Activated CD8-positive, alpha-beta memory T cell treated with anti-CD3 and anti-CD28 coated beads, Interleukin-2, amount 50 U/mL, for 1 hour (primary cell): ENCODE measurements around the gene HECW1.

Experiments used
- DNase-seq: peaks from one replicate; pipeline ENCODE4 v3.0.0-alpha.2; 2020; ENCODE audit errors: extremely low read depth

The HECW1 gene

DNA sequence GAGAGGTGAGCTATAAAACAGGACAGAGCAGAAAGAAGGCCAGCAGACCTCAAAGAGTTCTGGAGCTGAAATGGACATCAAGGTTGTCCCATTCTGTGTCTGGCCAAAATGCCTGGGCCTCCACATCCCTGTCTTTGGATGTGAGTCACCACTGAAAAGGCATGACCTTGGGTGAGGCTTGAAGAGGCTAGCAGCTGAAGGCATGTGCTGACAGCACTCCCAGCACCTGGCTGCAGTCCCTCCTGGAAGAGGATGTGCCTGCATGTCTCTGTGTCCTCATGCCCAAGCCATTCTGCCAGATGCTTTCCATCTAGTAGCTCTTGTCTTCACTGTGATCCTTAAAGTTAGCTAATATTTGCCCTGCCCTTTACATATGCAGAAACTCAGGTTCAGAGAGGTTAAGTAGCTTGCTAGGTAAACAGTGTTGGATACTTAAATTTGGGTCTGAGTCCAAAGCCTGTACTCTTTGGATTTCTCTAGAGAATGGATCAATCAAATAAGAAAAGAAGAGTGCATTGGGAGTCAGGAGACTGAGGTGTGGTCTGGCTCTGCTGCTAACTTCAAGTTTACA is 35.8 kb downstream of the HECW1 start:
- DNase-seq, result no peak

DNA sequence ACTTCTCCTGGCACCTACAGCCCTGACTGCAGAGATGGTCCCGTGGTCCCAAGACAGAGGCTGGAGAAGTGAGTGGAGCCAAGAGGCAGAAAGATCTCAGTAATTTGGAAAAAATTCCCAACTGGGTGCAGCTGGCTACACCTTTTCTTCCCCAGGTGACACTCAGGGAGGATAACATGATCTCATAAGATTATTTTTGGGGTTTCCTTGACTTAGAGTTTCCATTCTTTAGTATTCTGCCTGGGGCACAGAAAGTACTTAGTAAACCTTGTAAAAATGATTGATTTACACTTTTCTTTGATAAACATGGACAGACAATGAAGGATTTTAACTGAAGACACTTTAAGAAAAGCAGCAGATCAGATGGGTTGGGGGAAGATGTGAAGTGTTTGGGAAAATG is 38.6 kb downstream of the HECW1 start:
- DNase-seq, result no peak

DNA sequence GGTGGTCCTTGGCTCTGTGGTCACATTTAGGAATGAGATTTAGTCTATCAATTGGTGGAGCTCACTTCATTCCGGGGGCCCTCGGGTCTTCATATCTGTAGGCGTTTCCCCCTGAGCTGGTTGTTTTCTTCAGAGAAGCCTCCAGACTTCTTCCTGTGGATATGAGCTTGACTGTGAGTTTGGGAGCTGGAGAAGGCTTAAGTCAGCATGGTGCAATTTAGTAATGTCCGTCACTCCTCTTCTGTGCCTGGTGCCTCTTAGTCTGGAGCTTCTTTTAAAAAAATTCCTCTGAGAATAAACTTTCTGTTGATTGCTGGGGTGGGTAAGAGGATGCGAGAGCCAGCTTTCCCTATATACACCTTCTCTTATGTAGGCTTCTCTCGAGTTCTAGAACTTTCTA is 40.2 kb downstream of the HECW1 start:
- DNase-seq, result no peak

DNA sequence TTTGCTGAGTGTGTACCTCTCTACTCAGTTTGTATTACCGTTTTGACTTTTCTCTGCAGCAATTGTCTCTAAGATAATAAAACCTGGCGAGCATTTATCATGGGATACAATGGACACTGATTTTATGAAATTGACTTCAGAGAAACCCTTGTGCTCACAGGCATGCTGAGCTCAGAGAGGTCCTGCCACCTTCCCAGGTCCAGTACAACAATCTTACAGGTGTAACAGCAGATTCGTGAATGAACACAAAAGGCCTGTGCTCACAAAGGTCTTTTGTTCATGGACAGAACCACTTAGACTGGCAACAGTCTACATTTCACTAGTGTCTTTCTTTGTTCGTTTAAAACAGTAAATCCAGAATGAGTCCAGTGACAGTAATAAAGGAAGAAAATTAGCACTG is 43.2 kb downstream of the HECW1 start:
- no peak for DNase-seq

DNA sequence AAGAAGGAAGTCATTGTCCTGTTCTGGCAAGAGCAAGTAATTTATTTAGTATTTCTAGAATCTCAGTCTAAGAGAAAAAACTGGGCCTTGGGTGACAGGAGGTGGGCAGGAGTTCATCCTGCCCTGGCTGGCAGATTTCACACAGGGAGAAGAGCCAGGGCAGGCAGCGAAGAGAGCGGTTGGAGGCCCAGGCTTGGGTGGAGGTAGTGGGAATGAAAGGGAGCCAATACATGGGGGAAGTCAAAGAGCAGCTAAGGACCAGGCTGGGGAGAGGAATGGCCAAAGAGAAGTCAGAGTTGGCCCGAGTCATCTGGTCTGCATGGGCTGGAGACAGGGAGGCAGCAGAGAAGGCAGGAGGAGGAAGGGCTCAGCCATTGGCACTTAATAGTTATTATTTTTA is 51.4 kb downstream of the HECW1 start:
- no peak for DNase-seq

DNA sequence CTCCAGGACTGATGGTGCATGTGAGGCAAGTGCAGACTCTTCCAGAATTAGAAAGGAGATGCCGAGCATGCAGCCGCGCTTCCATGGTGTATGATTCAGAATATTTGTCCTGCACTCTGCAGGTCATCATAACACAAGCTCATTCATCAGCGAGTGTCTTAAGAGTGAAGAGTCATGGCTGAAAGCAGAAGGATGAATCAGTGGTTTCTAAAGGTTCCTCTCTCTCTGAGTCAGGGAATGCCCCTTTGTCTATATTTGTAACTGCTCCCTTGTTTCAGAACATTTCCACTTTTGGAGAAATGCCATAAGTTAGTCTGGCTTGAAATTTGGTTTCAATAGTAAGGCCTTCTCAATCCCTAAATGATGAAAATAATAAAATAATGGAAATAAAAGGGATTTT is 52.3 kb downstream of the HECW1 start:
- DNase-seq, result no peak

DNA sequence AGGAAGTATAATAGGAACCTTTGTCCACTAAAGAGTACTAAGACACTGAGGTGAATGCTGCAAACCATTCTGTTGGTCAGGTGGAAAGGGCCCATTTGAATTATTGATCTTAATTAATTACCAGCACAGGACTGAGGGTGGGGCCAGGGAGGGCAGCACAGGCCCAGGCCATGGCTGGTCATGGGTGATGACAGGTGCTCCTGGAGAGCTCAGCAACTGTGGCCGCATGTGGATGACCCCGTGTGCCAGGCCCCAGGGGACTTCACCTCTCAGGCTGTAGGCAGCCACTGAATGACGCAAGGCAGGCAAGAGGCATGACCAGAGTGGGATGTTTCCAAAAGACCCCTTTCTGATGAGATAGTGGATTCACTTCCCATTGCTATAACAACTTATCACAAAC is 54.2 kb downstream of the HECW1 start:
- no peak for DNase-seq

DNA sequence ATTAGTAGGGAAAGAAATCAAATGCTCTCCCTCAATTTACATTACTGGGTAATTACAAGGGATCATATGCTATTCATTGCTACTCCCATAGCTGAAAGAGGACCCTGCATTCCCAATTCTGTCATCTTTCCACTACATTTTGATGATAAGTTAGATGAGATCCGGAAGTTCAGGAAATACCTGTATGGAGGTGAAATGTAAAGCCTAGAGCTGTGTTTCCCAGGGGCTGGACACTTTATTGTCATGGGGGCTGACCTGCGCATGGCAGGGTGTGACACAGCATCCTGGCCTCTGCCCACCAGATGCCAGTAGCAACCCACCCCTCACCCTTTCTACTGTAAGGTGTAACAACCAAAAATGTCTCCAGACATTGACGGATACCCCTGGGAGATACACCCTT is 56.6 kb downstream of the HECW1 start:
- no peak for DNase-seq

DNA sequence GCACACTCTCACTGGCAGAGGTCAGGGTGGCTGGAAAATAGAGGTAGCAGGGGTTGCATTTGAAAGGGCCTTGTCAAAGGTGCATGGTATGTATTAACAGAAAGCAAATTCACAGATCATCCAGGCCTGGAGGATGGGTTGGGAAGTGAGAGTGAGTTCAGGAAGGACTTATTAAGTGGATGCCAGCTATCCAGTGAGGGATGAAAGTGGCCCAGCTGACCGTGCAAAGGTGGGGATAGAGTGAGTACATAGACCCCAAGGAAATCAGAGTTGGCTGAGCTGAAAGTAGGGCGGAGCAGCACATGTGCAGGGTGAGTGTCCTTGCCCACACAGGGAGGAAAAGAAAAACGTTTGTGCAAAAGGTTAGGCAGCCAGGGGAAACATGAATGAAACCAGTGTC is 58.1 kb downstream of the HECW1 start:
- no peak for DNase-seq

DNA sequence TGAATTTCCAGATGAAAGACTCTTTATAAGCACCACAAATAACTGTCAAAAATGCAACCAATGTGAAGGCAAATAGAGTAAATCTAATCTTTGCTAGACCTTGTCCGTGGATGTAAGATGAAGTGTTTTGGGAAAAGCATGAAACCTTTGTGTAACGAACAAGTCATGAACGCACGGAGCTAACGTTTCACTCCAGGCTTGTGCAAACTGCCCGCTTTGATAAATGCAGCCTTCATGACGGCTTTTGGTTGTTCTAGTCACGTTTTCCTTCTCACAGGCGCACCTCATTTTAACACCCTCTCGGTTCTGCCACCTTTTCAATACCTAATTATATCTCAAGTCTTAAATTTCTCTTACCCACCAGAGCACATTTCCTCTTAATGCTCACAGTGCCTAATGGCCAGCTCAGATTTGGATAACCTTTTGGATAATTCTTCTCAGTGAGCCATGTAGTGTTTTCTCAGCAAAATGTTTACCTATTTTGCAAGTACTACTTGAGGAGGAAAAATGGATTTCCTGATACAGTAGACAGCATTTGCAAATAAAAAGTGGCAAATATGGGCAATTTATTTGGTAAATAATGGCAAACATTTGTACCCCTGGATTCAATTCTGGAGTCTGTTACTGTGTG is 63.2 kb downstream of the HECW1 start:
- no peak for DNase-seq

DNA sequence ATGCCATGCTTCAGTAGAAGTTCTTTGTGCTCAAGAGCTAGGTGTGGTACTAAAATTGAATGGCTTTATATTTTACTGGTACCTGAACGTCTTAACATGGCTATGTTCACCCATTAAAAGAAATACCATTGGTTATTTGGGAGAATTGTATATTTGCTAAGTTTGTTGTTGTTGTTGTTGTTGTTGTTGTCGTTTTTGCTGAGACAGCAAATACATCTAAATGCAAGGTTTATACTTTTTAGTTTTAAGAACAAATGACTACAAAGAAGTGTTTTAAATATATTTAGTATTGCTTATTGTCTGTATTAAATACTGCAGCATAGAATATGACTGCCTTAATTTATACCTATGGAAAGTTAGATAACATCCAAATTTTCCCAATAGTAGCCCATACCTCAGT is 66.9 kb downstream of the HECW1 start:
- DNase-seq, result no peak

DNA sequence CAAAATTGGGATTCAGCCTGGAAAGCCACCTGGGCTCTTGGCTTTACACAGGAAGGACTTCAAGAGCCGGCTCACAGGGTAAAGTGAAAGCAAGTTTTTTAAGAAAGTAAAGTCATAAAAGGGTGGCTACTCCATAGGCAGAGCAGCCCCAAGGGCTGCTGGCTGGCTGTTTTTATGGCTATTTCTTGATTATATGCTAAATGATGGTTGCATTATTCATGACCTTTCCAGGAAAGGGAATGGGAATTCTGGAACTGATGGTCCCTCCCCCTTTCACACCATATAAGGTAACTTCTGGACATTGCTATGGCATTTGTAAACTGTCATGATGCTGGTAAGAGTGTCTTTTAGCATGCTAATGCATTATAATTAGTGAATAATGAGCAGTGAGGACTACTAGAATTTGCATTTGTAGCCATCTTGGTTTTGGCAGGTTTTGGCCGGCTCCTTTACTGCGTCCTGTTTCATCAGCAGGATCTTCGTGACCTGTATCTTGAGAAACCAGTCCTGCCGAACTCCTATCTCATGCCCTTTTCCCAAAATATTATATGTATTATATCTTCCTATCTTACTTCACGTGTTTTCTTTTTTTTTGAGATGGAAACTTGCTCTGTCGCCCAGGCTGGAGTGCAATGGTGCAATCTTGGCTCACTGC is 80.5 kb downstream of the HECW1 start:
- DNase-seq, result no peak

DNA sequence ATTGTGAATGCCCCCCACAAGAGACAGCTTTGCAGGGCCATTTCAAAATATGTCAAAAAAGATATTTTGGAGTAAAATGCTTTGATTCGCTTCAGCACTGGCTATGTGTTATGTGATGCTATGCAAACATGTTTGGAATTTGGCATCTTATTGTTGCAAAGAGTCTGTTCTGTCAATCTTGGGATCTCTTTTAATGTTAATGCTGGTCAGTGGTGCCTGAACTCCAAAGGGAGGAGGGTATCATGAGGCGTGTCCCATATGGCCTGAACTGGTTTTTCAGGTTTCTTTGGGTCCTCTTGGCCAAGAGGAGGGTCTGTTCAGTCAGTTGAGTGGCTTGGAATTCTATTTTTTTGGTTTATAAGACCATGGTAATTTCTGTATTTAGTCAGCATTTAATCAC is 81.4 kb downstream of the HECW1 start:
- DNase-seq, result no peak

DNA sequence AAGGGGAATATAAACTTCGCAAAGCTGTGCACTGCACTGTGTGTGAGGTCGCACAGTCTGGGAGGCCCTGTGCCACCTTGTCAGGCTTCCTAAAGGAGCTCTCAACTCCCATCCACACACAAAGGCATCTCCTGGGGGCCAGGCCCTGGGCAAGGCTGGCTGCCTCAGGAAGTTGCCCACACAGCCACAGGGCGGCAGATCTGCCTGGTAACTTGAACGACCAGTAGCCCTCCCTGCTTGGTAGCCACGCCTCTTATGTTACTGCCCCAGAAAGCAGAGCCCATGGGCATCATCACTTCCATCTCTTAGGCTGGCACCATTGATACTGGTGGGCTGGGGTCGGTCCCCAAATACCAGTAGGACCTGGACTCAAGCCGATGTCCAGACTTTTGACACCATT is 82.8 kb downstream of the HECW1 start:
- DNase-seq, result no peak

DNA sequence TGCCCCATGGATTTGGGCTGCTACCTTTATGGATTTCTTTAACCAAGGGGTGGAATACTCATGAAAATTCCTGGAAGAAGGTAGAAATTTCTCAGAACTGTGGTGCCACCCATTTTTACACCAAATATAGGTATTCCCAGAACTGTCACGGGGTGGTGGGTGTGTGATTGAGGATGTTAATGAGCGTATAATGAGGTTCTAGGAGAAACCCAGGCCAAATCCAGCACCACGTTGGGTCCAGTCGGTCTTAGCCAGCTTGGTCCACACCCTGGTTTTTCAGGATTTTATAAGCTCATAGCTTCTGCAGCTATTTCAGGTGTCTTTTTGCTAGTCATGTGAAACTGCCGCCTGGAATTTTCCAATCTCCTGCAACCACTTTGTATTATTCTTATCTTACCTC is 83.3 kb downstream of the HECW1 start:
- DNase-seq, result no peak

DNA sequence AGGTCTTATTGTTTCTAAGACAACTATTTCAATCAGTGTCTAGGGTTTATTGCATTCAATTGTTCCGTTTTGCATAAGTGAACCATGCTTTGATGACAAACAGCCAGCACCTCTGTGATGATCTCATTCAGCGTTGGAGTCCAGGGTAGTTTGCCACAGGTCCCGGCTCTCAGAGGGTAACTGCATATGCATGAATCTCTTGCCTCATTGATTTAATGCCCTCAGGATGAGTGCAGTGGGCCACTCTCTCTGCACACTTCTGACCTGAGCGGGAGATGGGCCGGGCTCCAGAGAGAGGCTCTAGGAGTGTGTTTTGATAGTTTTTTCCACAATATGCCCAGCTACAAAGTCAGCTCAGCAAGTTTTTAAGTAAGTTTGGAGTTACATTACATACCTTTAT is 83.9 kb downstream of the HECW1 start:
- DNase-seq, result no peak

DNA sequence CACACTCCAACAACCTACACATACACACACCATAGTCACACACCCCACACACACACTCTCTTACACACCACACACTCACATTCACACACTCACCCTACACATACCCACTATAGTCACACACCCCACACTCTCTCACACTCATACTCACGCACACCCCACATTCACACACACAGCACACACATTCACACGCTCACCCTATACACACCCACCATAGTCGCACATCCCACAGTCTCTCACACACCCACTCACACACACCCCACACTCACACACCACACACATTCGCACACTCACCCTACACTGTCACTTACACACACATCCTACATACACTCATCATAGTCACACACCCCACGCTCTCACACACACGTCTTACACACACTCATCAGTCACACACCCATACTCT is 85.6 kb downstream of the HECW1 start:
- DNase-seq, result no peak

DNA sequence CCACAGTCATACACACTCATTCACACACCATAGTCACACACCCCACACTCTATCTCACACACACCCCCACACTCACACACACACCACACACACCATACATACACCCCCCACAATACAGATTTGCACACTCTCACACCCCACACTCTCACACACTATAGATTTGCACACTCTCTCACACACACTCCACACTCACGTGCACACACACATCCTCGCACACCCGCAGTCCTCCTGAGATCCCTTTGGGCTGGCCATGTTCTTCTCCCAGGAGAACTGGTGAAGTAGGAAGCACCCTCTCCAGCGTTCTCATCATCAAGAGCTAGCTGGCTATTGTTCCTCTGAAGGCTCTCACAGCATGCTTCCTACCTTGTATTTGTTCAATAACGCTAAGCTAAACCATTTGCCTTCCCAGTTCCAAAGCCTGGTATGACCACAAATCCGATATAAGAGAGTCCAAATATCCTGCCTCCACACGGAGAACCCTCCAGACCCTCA is 86.2 kb downstream of the HECW1 start:
- no peak for DNase-seq

DNA sequence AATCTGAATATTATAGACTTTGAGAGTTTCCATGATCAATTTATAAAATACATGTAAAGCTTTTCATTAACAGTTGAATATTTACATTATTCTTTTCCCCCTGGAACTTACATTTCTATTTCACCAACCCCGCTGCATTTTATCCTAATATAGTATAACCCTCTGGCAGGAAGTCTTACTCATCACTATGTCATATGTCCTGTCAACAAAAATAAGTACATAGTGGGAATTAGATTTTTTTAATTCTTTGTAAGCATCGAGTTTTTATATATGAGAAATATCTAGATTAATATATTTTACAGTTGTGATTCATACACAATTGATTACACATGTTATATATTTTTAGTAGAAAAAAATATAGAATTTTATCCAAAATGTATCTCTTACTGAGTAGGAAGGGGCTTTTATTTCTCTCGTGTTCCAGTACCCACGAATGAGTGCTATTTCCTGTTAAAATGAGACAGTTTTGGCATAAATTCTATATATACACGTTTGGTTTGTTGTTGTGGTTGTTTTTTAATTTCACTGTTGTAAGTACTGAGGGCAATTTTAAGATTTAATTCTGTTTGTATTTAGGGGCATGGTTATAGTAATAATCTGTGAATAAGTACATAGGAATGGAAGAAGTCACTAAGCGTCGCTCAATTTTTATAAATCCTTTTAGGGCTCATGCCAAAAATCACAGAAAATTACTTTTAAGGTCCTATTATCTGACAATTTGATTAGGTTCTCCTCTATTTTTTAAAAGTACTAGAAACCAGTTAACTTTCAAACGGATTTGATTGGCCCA is 87.1 kb downstream of the HECW1 start:
- DNase-seq, result no peak

DNA sequence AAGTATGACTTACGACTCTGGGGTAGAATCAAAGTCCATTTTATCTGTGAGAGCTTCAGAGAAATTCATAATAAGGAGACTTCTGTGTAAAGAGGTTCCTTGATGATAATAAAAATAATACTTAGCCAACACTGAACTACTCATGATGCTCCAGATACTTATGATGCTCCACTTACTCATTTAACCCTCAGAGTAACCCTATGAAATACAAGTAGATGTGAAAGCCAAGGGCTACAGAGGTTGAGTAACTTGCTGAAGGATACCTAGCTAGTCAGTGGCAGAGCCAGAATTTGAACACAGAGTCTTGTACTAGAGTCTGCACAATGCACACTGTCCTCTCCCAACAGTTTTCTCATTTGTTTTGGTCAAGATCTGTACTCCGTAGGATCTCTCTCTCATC is 89.5 kb downstream of the HECW1 start:
- DNase-seq, result no peak

DNA sequence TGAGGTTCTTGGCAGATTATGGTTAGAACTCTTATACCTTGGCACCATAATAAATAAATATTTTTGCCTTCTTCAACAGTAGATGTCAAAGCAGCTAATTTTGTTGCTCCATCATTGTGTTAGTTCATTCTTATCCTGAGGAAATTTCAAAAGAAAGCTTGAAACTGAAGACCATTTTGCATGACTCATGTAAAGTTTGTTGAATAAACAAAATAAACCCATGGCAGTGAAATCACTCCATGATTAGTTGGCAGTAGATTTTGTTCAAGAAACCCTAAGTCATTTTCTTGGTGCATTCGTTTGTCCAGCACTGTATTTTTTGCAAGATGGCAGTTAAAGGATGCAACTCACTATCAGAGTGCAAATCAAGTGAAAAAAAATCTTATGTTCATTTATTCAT is 91.6 kb downstream of the HECW1 start:
- DNase-seq, result no peak

DNA sequence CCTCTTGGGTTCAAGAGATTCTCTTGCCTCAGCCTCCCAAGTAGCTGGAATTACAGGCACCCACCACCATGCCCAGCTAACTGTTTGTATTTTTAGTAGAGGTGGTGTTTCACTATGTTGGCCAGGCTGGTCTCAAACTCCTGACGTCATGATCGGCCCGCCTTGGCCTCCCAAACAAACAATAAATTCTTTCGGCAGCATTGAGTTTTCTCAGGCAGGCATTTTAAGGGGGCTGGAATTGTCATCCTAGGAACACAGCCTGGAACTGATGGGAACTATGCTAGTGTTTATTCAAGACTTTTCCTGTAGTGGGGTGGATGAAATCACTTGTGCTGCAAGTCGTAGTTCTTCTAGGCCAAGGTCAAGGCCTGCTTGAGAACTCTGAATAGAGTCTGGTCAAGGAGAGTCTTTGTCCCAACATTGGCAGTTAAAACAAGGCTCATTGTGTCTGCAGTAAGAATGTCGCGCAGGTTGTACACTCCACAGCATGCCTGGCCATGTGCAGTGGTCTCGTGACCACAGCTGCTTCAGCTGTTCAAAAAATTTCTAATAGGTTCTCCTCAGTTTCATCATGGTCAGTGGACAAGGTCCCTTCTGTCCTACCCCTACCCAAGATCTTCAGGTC is 92.8 kb downstream of the HECW1 start:
- no peak for DNase-seq
